Measurements from ENCODE around the gene STRIT1. TPM values are rescaled to one million over a fixed set of nuclear protein-coding genes. Genes with fewer than 3 reads are reported as not detected.

Gene STRIT1
- total RNA-seq: not detected in 2 replicates

DNA sequence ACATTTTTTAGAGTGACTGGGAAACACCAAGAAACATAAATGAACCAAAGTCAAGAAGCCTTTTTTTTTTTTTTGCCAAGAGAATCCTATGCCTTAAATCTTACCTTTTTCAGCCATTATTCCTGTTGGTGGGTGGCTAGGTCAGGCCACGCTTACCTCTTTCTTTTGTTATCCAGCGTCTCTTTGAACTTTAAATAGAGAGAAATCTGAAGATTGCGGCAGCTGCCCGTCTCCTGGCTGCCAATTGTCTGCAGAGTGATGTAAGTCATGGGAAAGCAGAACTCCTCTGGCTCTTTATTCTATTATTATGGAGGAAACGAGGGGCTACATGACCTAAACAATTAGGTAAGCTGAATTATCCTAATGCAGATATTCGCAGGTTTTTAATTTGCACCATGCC, at the start of gene STRIT1:
TSS of gene STRIT1 (minus strand) at position 168 of the 400 bp plus-strand sequence.
- DNase-seq: no peak

DNA sequence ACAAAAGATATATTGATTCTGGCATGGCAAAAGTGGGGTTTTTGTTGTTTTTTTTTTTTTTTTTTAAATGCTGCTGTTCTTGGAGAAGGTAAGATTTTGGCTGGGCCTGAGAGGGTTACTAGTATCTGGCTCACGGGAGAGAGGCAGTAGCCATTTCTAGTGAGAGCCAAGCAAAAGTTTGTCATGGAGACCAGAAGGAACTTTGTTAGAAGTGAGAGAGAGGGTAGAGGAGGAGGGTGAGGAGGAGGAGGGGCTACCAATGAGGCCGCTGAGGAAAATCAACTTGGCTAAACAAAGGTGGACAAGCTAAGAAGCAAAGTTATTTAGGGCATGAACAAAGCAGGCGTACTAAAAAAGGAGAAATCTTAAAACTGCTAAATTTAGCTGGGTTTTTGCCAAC, 48.9 kb upstream of the STRIT1 start:
- DNase-seq: no peak

DNA sequence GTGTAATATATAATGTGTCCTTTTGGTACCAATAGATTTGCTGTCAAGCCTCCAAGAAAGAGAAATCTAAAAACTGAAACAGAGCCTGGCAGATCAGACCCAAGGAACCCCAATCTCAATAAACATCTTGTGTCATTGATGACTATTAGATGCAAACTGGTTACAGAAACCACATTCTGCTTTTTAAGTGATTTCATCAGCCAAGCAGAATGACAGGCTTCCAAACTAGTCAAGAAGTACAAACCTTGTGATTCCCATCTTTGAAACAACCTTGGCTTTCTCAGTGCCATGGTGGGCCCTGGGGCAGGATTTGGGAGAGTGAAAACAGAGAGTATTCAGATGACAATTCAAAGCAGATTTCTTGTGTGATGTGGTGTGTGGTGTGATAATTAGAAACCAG, 45.6 kb upstream of the STRIT1 start:
- no peak for DNase-seq

- no peak for DNase-seq
Measured at GRCh38 chr3:155335724-155336354, 42.4 kb upstream of the STRIT1 start.

GRCh38 chr3:155334914-155335723, 41.6 kb upstream of the STRIT1 start:
- DNase-seq: peak; percentile 21

- no peak for DNase-seq
Measured at GRCh38 chr3:155334215-155334913, 40.9 kb upstream of the STRIT1 start.

DNA sequence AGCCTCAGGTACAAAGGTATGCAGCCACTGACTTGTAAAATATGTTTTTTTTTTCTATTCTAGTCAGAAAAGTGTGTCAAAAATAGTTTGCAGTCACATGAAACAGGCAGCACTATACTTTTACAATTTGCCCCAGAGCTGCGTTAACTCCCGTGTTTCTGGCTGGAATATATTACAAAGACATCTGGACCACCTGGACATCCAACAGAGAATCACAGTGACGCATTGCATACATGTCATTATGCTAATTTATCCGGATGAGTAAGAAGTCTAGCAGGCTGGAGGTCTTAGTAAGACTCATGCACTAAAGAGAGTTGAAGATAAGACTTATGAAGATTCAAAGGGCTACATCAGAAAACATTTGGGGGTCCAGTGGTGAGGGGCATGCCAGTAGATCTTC, 39.2 kb upstream of the STRIT1 start:
- DNase-seq: no peak

GRCh38 chr3:155331078-155331477, 37.6 kb upstream of the STRIT1 start:
- DNase-seq: no peak

DNA sequence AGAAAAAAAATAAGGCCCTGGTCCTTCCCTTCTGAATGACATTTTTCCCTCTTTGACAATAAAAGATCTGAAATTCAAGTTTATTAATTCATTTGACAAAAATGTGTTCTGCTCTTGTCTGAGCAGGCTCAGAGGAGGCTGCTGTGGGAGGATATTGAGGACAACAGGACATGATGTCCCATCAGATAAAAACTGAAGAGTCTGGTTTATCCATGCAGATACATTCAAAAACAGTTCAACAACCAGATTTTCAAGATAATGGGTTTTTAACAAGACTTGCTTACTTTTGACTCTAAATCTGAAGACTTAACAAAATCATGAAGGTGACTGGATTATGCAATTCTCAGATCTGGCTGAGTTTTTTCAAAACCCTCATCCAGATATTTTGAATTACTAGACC, 36.9 kb upstream of the STRIT1 start:
- no peak for DNase-seq

GRCh38 chr3:155329513-155330048, 36.1 kb upstream of the STRIT1 start:
- DNase-seq: no peak

GRCh38 chr3:155327871-155328270, 34.4 kb upstream of the STRIT1 start:
- no peak for DNase-seq

GRCh38 chr3:155327430-155327829, 33.9 kb upstream of the STRIT1 start:
- no peak for DNase-seq

DNA sequence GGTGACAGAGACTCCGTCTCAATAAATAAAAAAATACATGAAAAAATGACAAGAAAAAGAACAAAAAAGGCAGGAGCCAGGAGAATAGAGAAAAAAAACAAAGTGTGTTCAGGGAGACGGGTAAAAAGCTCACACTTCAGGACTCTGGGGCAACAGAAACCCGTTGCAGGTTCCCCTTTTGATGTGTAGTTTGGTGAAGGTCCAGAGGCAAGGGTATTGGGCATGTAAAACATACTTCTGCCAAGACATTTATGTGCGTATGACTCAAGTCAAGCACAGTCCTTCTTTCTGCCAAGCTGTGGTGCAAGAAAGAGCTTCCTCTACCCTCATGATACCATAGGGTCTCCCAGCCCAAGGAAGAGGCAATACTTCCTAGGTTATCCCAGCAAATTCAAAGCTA, 33.4 kb upstream of the STRIT1 start:
- DNase-seq: no peak

GRCh38 chr3:155326244-155326643, 32.8 kb upstream of the STRIT1 start:
- no peak for DNase-seq

DNA sequence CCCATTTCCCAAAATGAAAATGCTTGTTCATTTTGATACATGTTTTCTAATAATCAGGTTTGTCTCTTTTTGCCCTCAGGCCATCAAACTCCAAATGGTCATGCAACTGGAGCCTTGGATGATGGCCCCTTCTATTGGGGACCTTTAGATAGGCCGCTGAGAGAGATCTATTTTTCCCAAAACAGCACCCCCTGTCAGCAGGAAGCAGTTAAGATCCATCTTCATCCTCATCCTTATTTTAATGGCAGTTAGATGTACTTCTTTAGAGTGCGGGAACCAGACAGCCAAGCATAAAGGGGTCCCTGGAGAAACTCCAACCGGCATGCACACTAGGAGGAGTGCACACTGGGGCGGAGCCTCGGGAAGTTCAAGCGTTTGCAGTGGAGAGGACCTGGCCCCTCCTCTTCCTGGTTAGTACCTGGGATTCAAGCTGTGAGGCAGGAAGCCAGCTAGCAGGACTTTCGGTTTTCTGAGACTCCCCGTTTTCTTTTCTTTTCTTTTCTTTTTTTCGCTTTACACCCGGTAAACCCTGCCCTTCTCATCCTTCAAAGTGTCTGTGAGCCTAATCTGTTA, 31.9 kb upstream of the STRIT1 start:
- DNase-seq: peak; percentile 4

DNA sequence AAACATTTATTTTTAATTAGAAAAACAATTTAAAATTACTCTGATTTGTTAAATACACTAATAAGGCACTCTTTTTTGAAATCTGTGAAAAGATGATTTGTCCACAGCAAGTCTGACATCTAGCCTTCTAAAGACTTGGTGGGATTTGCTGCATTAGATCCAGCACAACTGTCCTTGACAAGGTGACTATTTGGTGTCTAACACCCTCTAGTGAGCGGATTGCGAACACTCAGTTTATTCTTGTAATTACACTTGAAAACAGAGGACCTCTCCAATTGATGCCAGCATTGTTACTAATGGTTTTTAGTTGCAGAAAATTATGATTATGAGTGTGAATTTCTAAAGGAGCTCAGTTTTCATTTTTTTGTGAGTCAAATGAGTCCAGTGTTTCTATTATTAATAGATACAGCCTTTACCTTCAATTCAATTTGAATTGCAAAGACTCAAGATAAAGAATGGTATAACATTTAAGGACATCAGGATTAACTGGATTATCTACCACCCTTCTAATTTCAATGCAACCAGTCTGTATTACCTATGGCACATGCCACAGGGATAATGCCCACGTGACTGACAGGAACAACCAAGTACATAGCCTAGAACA, 29.7 kb upstream of the STRIT1 start:
- DNase-seq: peak; percentile 86

- DNase-seq: no peak
Measured at GRCh38 chr3:155321418-155321817, 27.9 kb upstream of the STRIT1 start.

DNA sequence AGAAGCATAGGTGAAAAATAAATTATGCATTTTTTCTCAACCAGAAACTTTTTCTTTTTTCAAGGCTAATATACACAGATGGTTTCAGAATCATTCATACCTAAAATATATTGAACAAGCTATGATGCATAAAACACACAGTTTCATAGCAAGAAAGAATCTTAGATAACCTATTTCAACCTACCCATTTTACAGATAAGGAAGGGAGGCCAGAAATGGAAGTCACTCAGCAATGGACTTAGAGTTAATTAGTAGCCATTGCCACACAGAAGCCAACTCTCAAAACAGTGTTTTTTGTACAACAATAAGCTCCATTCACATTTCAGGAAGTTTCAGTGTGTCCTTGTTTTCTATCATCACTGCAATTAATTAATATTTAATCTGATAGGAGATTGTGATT, 27.5 kb upstream of the STRIT1 start:
- no peak for DNase-seq

GRCh38 chr3:155318740-155319139, 25.3 kb upstream of the STRIT1 start:
- DNase-seq: no peak

DNA sequence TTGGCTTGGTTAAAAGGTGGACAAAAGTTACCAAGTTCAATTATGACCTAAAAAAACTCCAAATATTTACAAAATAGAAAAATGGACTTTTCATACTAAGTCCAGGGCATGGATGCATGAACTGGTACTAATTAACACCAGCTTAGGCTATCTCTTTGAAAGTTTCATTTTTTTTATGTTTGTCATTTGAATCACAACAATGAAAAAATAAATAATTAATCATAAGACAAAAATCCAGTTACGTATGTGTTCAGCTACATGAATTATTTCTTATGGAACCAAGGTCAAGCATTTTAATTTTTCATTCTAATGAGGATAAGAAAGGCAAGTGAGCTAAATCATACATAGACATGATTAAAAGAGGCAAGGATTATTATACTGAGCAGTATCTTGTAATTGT, 23.7 kb upstream of the STRIT1 start:
- no peak for DNase-seq

DNA sequence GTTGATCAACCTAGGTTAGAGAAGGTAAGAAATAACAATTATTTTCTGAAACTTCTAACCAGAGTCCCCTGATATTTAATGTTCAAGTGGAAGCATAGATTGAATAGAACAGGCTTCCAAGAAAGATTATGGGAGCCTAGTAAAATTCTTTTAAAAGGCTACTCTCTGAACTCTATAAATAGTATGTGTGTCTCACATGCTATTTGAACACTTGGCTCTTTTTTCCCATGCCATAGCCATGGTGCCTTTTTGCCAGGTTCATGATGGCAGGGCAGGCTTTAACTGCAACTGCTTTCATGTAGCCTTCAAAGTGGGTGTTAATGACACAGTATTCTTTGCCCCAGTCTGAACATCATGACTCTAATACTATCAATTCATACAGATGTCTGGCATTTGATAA, 22.9 kb upstream of the STRIT1 start:
- DNase-seq: no peak

DNA sequence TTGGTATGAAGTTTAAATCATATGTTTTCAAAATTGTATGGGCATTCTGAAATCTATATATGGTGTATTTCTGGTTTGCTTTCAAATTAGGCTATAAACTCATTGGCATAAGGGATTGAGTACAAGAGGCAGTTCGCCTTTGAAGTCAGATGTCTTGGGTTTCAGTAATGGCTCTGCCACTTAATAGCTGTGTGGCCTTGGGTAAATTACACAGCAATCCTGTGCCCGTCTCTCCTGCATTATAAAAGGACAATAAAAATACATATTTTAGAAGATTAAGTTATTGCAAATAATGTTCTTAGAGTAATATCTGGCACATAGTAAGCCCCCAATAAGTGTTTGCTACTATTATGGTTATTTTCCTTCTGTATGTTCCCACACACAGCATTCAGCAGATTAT, 20.4 kb upstream of the STRIT1 start:
- no peak for DNase-seq

GRCh38 chr3:155313300-155313699, 19.8 kb upstream of the STRIT1 start:
- DNase-seq: no peak
